ENCODE data around the gene CCR4. TPM values are rescaled to one million over a fixed set of nuclear protein-coding genes. Genes with fewer than 3 reads are reported as not detected.
"Not testable (repeated sequence)": the region's sequence is repeated elsewhere in the genome, so short reads cannot be mapped to it uniquely, and the experiment has no call there.

Gene CCR4
- total and polyA plus RNA-seq, 8 donors = 0.73 to 4.2 (median 2.1) TPM

DNA sequence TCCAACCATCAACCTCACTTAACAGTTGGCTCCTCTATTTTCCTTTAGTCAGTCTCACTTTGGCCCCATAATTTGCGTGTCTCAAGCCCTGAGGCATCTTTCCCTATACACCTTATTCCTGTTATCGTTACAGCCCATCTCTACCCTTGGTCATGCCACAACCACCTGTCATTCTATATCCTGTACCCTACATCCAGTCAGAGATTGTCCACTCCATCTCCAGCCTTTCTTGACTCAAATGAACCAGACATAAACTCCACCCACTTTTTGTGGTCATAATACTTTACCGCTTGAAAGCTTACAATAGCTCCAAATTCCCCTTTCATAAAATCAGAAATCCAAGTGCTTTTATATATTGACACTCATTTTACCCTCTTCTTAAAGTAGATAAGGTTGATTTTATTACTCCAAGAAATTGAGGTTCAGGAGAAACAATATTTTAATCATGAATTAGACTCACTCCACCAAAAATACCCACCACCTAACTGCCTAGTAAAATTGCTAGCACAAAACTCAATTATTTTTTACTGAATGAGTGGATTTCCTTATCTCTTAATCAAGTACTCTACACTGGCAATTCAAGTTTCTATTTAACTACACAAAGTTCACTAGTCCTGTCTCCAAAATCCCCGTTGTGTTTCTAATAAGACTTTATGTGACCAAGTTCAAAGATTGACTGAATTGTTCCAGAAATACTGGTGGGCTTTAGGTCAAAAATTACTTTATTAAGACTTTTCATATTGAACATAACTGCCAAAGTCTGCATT lies 9.1 kb downstream of the CCR4 start:
- H3K36me3 ChIP-seq = no peaks in the 10 kb centered on the region
- TF ChIP-seq, protein P1, sequence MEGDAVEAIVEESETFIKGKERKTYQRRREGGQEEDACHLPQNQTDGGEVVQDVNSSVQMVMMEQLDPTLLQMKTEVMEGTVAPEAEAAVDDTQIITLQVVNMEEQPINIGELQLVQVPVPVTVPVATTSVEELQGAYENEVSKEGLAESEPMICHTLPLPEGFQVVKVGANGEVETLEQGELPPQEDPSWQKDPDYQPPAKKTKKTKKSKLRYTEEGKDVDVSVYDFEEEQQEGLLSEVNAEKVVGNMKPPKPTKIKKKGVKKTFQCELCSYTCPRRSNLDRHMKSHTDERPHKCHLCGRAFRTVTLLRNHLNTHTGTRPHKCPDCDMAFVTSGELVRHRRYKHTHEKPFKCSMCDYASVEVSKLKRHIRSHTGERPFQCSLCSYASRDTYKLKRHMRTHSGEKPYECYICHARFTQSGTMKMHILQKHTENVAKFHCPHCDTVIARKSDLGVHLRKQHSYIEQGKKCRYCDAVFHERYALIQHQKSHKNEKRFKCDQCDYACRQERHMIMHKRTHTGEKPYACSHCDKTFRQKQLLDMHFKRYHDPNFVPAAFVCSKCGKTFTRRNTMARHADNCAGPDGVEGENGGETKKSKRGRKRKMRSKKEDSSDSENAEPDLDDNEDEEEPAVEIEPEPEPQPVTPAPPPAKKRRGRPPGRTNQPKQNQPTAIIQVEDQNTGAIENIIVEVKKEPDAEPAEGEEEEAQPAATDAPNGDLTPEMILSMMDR (IDR thresholded peaks at IDR 0.05) = no peak
- DNase-seq = no peak
- H3K4me3 ChIP-seq = no peak overlapping the region
- no peaks in the 10 kb centered on the region for H3K27me3 ChIP-seq
- peaks cover 0 to 2% of the 10 kb centered on the region in 2 donors for H3K9me3 ChIP-seq
- H3K4me1 ChIP-seq = no peaks in the 10 kb centered on the region
- peak; percentile 40 for ATAC-seq
- intact Hi-C loops (cut with DNase I) = no loop called here
- no peak overlapping the region for H3K27ac ChIP-seq

DNA sequence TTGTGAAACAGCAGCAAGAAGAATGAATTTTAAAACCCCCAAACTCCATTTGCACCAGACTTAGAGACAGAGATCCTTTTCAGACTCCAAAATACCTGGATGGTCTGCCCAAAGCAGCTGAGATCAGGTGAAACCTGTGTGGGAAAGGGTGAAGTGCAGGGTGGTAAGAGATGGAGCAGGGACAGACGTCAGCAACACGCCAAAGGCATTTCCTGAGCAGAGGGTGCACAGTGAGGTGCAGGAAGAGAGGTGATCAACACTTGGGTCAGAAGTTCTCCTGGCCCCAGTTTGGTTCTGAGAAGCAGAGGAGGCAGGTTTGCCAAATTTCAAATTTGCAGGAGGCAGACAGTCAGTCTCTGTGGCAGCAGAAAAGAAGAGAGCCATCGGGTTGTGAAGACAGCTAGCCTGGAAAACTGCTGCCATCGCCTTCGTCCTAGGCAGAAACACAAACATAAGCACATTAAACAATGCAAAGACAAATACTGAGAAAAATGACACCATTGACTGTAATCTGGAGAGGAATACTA lies 9.8 kb downstream of the CCR4 start:
- TF ChIP-seq, protein P1 (IDR thresholded peaks at IDR 0.05) = no peak
- Histone ChIP-seq H3K27ac (no peak overlapping the region), H3K4me3 (no peak overlapping the region), H3K9me3 (peaks cover 0 to 9% of the 10 kb centered on the region in 2 donors), H3K36me3 (no peaks in the 10 kb centered on the region), H3K4me1 (no peaks in the 10 kb centered on the region), H3K27me3 (no peaks in the 10 kb centered on the region)
- intact Hi-C loops (cut with DNase I) = no loop called here
- ATAC-seq (peak; percentile 79), DNase-seq (no peak)

DNA sequence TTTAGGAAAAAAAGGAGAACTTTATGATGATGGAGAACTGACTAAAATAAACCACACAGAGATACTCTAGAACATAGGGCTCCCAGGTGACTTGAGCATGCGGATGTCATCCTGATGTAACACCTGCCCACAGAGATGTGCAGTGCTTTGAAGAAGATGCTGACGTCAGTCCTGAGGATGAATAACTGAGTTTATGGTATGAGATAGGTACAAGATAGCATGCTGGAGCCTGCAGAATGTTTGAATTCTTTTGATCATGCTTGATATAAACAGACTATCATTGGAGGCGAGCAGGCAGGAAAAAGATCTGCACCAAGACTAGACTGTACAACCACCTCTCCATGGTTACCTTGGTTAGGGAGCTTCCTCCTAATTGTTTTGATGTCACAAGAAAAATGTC lies 12.4 kb downstream of the CCR4 start:
- DNase-seq (no peak), ATAC-seq (no peak)
- H3K27ac ChIP-seq = no peak overlapping the region
- H3K9me3 ChIP-seq = peaks cover 0 to 11% of the 10 kb centered on the region in 2 donors
- TF ChIP-seq, protein P1 (IDR thresholded peaks at IDR 0.05) = no peak
- H3K27me3 ChIP-seq = no peaks in the 10 kb centered on the region
- intact Hi-C loops (cut with DNase I) = no loop called here
- no peaks in the 10 kb centered on the region for H3K36me3 ChIP-seq
- H3K4me3 ChIP-seq = no peak overlapping the region
- H3K4me1 ChIP-seq = no peaks in the 10 kb centered on the region

GRCh38 chr3:32964781-32965180 lies 13.3 kb downstream of the CCR4 start:
- H3K27ac ChIP-seq; DNase-seq; H3K36me3 ChIP-seq; ATAC-seq; H3K4me3 ChIP-seq; H3K4me1 ChIP-seq; H3K27me3 ChIP-seq; intact Hi-C loops (cut with DNase I): not testable (repeated sequence)
- peaks cover 0 to 11% of the 10 kb centered on the region in 2 donors for H3K9me3 ChIP-seq

GRCh38 chr3:32965617-32966213 lies 14.3 kb downstream of the CCR4 start:
- H3K36me3 ChIP-seq; ATAC-seq; intact Hi-C loops (cut with DNase I); DNase-seq; H3K4me1 ChIP-seq; H3K27ac ChIP-seq; H3K27me3 ChIP-seq; H3K4me3 ChIP-seq: not testable (repeated sequence)
- H3K9me3 ChIP-seq = peaks cover 0 to 11% of the 10 kb centered on the region in 2 donors

- H3K27ac ChIP-seq; H3K4me1 ChIP-seq; DNase-seq; H3K27me3 ChIP-seq; H3K4me3 ChIP-seq; intact Hi-C loops (cut with DNase I); H3K36me3 ChIP-seq; ATAC-seq: not testable (repeated sequence)
- H3K9me3 ChIP-seq = peaks cover 0 to 11% of the 10 kb centered on the region in 2 donors
These were observed 15.2 kb downstream of the CCR4 start for GRCh38 chr3:32966627-32967026.
